HG03442 (cell line): ENCODE measurements around the gene COPZ2.
"Not testable (repeated sequence)": the region's sequence is repeated elsewhere in the genome, so short reads cannot be mapped to it uniquely, and the experiment has no call there.

ENCODE experiments used
- ATAC-seq: cut with Tn5 transposase; IDR thresholded peaks from one replicate; pipeline ENCODE4 v1.9.1; 2021; ENCODE audit warnings: mild to moderate bottlenecking, moderate library complexity; ENCODE audit not compliant: unreplicated experiment

The COPZ2 gene, protein sequence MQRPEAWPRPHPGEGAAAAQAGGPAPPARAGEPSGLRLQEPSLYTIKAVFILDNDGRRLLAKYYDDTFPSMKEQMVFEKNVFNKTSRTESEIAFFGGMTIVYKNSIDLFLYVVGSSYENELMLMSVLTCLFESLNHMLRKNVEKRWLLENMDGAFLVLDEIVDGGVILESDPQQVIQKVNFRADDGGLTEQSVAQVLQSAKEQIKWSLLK

GRCh38 chr17:48037036-48037837 is at the start of gene COPZ2:
COPZ2 (minus strand) TSS chr17:48037797; CDS start chr17:48037777, 20 bp downstream.
- ATAC-seq, result peak; percentile 57

DNA sequence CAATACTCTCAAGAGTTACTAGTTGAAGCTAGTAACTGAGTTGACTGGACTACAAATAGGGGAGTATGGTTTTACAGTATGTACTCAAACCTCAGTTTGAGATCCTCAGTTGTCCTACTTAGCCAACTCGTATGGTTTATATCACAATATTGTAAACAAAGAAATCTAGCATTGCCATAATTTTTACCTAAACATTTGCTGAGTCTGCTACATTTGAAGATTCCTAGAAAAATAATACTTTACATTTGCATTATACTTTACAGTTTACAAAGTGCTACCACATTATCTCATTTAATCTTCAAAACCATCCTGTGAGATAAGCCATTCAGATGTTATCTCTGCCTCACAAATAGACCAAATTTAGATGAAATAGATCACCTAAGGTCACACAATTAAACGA is 47.3 kb upstream of the COPZ2 start:
- ATAC-seq, result no peak

DNA sequence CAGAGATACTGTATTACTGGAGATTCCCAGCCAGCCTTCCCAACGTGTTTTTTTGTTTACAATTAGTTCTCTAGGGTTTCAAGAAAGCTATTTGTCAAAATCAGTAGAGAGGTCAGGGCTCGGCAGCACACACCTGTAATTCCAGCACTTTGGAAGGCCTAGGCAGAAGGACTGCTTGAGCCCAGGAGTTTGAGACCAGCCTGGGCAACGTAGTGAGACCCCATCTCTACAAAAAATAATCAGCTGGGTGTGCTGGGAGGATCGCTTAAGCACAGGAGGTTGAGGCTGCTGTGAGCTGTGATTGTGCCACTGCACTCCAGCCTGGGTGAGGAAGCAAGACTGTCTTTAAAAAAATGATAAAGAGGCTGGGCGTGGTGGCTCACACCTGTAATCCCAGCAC is 44.3 kb upstream of the COPZ2 start:
- ATAC-seq, result no peak

- ATAC-seq, result not testable (repeated sequence)
Observed at GRCh38 chr17:48077152-48077551, 39.6 kb upstream of the COPZ2 start.

GRCh38 chr17:48074322-48075081 is 36.9 kb upstream of the COPZ2 start:
- ATAC-seq, result no peak

- not testable (repeated sequence) for ATAC-seq
Observed at GRCh38 chr17:48073566-48074094, 36.0 kb upstream of the COPZ2 start.

GRCh38 chr17:48072811-48073210 is 35.2 kb upstream of the COPZ2 start:
- not testable (repeated sequence) for ATAC-seq

DNA sequence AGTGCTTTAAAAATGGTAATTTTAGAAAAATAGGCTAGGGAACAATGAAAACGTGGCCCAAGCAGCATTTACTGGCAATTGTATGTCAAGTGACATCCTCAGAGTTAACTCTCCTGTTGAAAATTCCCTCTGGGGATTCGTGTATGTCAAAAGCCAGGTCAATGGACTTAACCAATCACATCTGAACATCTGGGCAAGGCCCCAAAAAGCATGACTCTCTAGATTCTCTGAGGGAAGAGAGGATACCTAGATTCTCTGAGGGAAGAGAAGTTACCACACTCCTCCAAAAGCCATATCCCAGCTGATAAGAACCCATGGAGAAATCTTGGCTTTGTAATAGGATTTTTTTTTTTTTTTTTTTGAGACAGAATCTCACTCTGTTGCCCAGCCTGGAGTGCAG is 34.1 kb upstream of the COPZ2 start:
- no peak for ATAC-seq

DNA sequence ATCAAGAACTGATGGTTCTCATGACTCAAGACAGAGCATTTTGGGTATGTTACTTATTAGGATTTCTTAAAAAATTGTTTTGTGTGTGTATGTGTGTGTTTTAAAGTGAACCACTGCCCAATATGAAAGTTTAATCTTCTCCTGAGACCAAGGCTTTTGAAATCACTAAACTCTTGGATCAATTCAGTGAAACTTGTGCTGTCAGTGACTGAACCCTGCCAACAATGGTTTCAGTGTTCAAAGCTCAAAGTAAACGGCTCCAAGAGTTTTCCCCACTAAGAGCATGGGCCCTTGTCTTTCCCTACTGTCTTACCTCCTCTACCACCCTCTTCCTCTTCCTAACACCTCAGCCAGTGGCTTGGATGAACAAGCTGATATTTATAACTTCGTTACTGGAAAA is 32.6 kb upstream of the COPZ2 start:
- no peak for ATAC-seq

DNA sequence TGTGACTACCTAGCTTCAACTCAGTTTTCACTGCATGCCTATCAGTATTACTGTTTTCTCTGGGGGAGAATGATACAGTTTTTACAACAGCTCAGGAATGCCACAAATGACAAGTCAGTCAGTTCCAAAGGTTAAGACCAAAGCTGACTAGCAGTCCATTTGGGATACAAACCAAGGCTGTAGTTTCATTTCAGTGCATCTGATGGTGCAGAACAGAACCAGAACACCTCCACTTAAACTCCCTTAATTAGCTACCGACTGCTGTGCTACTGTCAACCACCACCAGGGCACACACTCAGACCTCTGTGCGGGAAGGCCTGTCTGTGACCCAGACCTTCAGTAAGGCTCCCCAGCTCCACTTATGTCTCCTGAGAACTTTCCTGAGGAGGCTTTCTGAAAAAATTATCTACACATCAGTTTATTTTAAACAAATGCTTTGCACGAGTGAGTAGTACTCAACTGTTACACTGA is 30.9 kb upstream of the COPZ2 start:
- no peak for ATAC-seq

DNA sequence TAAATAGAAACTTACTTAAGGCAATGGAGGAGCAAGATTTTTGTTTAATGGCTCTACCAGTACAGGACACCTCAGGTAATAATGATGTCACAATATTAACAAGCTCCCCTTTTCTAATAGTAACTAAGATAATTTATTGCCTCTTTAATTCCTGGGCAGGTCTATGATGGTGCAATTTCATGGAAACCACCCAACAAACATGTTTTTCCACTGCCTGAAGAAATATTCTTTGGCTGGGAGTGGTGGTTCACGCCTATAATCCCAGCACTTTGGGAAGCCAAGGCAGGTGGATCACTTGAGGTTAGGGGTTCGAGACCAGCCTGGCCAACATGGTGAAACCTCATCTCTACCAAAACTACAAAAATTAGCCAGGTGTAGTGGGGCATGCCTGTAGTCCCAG is 30.2 kb upstream of the COPZ2 start:
- not testable (repeated sequence) for ATAC-seq

GRCh38 chr17:48067245-48067644 is 29.6 kb upstream of the COPZ2 start:
- ATAC-seq, result no peak

DNA sequence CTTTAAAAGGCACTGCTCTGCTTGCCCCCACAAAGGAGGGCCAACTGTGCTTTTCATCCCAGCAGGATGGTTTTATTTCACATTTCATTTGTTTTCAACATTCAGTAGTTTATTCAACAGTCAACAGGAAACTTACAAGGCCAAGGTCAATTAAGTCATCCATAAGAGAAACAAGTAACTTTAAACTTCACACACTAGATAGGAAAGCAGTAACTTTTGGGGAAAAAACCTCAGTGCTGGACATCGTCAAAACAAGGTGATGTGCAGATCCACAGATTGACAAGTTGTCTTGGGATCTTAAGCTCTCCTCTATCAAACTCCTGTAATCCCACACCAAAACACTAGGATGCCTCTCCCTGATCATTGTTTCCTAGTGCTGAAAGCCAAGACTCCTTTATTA is 29.1 kb upstream of the COPZ2 start:
- ATAC-seq, result no peak

DNA sequence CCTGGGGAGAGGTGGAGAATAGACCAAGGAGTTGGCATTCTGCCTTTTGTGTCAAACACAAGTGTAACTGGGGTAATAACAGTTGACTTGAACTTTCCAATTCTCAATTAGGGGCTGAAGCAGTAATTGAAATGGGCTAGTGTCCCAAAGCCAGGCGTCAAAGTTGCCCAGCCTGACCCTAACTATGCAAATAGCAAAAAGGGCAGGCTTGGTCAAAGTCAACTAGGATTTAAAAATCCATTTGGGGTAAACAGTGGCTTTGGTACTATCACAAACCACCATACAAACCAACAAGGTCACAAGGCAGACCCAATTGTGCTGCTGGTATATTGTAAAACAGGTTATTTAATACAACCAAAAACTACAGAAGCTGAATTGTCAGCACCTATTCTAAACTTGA is 28.6 kb upstream of the COPZ2 start:
- ATAC-seq, result no peak

DNA sequence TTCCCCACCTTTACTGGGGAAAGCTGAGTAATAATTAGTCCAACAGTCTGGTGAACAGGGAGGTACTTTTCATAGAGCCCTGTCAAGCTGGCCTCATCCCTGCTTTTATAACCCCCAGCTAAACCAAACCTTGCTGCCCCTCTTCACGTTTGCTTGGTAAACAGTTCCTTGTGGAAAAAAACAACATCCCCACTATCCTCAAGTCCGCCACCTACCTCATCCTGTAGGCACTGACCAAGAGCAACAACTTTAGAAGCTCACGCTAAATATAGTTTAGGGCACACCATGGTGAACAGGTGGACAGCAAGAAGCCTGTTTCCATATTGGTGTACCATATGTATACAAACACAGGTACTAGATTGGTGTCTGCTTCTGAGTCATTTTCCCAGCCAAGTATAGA is 27.0 kb upstream of the COPZ2 start:
- no peak for ATAC-seq

DNA sequence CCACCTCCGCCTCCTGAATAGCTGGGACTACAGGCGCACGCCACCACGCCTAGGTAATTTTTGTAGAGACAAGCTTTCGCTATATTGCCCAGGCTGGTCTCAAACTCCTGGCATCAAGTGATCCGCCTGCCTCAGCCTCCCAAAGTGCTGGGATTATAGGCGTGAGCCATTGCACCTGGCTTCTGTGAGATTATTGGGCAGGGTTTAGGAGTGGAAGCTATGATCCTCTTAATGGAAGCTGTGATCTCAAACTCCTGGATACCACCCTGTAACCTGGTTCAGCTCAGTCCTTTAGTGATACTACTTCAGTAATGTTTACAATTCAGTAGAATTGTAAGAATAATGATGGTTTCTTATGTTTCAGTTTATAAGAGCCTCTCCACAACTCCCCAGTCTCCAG is 24.7 kb upstream of the COPZ2 start:
- no peak for ATAC-seq

GRCh38 chr17:48060249-48060648 is 22.7 kb upstream of the COPZ2 start:
- no peak for ATAC-seq

- no peak for ATAC-seq
Observed at GRCh38 chr17:48059125-48059668, 21.6 kb upstream of the COPZ2 start.

DNA sequence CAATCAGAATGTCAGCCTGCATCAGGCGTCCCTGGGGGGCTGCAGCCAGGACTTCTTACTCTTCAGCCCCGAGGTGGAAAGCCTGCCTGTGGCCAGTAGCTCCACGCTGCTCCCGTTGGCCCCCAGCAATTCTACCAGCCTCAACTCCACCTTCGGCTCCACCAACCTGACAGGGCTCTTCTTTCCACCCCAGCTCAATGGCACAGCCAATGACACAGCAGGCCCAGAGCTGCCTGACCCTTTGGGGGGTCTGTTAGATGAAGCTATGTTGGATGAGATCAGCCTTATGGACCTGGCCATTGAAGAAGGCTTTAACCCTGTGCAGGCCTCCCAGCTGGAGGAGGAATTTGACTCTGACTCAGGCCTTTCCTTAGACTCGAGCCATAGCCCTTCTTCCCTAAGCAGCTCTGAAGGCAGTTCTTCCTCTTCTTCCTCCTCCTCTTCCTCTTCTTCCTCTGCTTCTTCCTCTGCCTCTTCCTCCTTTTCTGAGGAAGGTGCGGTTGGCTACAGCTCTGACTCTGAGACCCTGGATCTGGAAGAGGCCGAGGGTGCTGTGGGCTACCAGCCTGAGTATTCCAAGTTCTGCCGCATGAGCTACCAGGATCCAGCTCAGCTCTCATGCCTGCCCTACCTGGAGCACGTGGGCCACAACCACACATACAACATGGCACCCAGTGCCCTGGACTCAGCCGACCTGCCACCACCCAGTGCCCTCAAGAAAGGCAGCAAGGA is 21.0 kb upstream of the COPZ2 start:
- ATAC-seq, result no peak

DNA sequence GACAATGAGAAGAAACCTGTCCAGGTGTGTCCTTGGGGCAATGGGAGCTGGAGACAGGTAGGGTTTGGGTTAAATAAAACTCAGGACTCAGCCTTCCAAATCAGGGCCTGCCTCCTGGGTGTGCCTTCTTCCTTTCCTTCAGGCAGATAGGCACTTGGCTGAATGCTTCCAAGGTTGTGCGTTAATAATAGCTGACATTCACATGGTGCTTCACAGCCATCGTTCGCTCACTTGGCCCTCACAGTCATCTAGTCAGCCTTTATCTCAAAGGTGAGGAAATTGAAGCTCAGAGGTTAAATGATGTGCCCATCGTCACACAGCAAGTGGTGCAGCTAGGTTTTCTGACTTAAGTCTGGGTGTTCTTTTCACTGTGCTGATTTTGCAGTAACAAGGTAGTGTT is 20.0 kb upstream of the COPZ2 start:
- ATAC-seq, result no peak
